A549 (cell line): ENCODE data around the gene H19. TPM values are rescaled to one million over a fixed set of nuclear protein-coding genes. Genes with fewer than 3 reads are reported as not detected.

Experiments used
- ATAC-seq, 2 experiments: fragments of 200-7000 bp in 1 of 2; fragments of >200 bp in 1 of 2; cut with Nextera tagmentation in 1 of 2; cut with Tn5 transposase in 1 of 2; 3 replicates each; pipeline versions ENCODE4 v1.8.0 to v1.9.1; 2018 to 2020; ENCODE audit warnings: mild to moderate bottlenecking in 1 of 2, moderate library complexity in 1 of 2
- CTCF ChIA-PET: fragments of 300-600 bp; sonication (Branson Sonifier 250); formaldehyde crosslinking; extraction: SDS; loops from one replicate; lab custom pipeline; 2021; ENCODE audit warnings: antibody characterized with exemption, inconsistent platforms; lab: Yijun Ruan, JAX
- POLR2A ChIA-PET: fragments of 350-600 bp; formaldehyde crosslinking; extraction: SDS; loops from one replicate; lab custom pipeline; 2021; ENCODE audit warnings: antibody characterized with exemption, inconsistent platforms; lab: Yijun Ruan, JAX
- DNase-seq, 2 experiments: peaks; one replicate each; pipeline versions ENCODE4 v3.0.0 to v3.0.0-alpha.2; 2011 to 2016; ENCODE audit warnings: low read depth in 1 of 2, low spot score in 1 of 2
- FAIRE-seq: peaks from 2 replicates; lab custom pipeline; 2011; peaks lifted over from hg19 to GRCh38; lab: Jason Lieb, UNC
- H3K27ac ChIP-seq, 2 experiments: fragments of >200 bp; sonication (Bioruptor Twin); formaldehyde crosslinking; 3 replicates each; pipeline ENCODE4 v1.5.1; 2016 to 2017
- H3K4me1 ChIP-seq: fragments of >200 bp; sonication (Bioruptor Twin); formaldehyde crosslinking; 3 replicates; pipeline ENCODE4 v1.6.1; 2016
- H3K4me2 ChIP-seq: fragments of >200 bp; sonication (Bioruptor Twin); formaldehyde crosslinking; 3 replicates; pipeline ENCODE4 v1.6.1; 2016
- H3K4me3 ChIP-seq: fragments of >200 bp; sonication (Bioruptor Twin); formaldehyde crosslinking; 3 replicates; pipeline ENCODE4 v1.5.1; 2016
- H3K9me3 ChIP-seq: fragments of >200 bp; sonication (Bioruptor Twin); formaldehyde crosslinking; 3 replicates; pipeline ENCODE4 v1.6.1; 2016
- CBX2 ChIP-seq: fragments of 200-600 bp; sonication (generic); IDR thresholded peaks from 2 replicates; pipeline ENCODE4 v1.6.1; 2016; ENCODE audit warnings: low read depth, mild to moderate bottlenecking, borderline replicate concordance
- CEBPB ChIP-seq, 2 experiments: fragments of >200 bp in 1 of 2; sonication (Bioruptor Twin) in 1 of 2; formaldehyde crosslinking in 1 of 2; IDR thresholded peaks; 2 replicates each; pipeline ENCODE4 v1.6.1; 2012 to 2016
- EP300 ChIP-seq, 2 experiments: fragments of >200 bp; sonication (Bioruptor Twin); formaldehyde crosslinking; IDR thresholded peaks; 2 replicates in 1 of 2; 3 replicates in 1 of 2; pipeline ENCODE4 v1.6.1; 2016 to 2017
- FOXS1 ChIP-seq: fragments of 250-450 bp; sonication (Bioruptor Pico); IDR thresholded peaks from 2 replicates; pipeline ENCODE4 v1.5.0; 2020; ENCODE audit warnings: mild to moderate bottlenecking, moderate library complexity
- GATA3 ChIP-seq: IDR thresholded peaks from 2 replicates; pipeline ENCODE4 v1.6.1; 2012; ENCODE audit warnings: borderline replicate concordance
- HEYL ChIP-seq: fragments of 250-450 bp; sonication (Bioruptor Pico); IDR thresholded peaks from 2 replicates; pipeline ENCODE4 v1.8.0; 2021; ENCODE audit warnings: mild to moderate bottlenecking, moderate library complexity
- HOXB13 ChIP-seq: fragments of 250-450 bp; sonication (Bioruptor Pico); IDR thresholded peaks from 2 replicates; pipeline ENCODE4 v1.5.0; 2020; ENCODE audit warnings: low read depth, mild to moderate bottlenecking, moderate library complexity
- JUN ChIP-seq, 2 experiments: fragments of >200 bp; sonication (Bioruptor Twin); formaldehyde crosslinking; IDR thresholded peaks; 2 replicates in 1 of 2; 3 replicates in 1 of 2; pipeline ENCODE4 v1.6.1; 2016 to 2017
- NFE2L2 ChIP-seq: fragments of 150-350 bp; conservative IDR thresholded peaks from 2 replicates; pipeline ENCODE4 v1.6.1; 2014; ENCODE audit warnings: low read length
- NPAS2 ChIP-seq: fragments of 250-450 bp; sonication (Bioruptor Pico); IDR thresholded peaks from 2 replicates; pipeline ENCODE4 v1.8.0; 2022; ENCODE audit warnings: mild to moderate bottlenecking, moderate library complexity, borderline replicate concordance
- NR3C1 ChIP-seq: fragments of >200 bp; sonication (Bioruptor Twin); formaldehyde crosslinking; IDR thresholded peaks from 3 replicates; pipeline ENCODE4 v1.6.1; 2017
- POLR2AphosphoS2 ChIP-seq: conservative IDR thresholded peaks from 2 replicates; pipeline ENCODE4 v1.6.1; 2012; ENCODE audit warnings: low read length, improper control_type of control experiment, inconsistent platforms
- RAD21 ChIP-seq, 2 experiments: fragments of >200 bp in 1 of 2; sonication (Bioruptor Twin) in 1 of 2; formaldehyde crosslinking in 1 of 2; IDR thresholded peaks in 1 of 2; conservative IDR thresholded peaks in 1 of 2; 2 replicates in 1 of 2; 3 replicates in 1 of 2; pipeline ENCODE4 v1.6.1; 2012 to 2018; ENCODE audit warnings: inconsistent platforms in 1 of 2
- RARB ChIP-seq: fragments of 250-450 bp; sonication (Bioruptor Pico); IDR thresholded peaks from 2 replicates; pipeline ENCODE4 v1.8.0; 2021; ENCODE audit warnings: mild to moderate bottlenecking, moderate library complexity
- SREBF2 ChIP-seq: fragments of 450-650 bp; IDR thresholded peaks from 2 replicates; pipeline ENCODE4 v1.6.1; 2014; ENCODE audit warnings: mild to moderate bottlenecking, moderate library complexity
- TP53 ChIP-seq: fragments of 250-450 bp; sonication (Bioruptor Pico); IDR thresholded peaks from 2 replicates; pipeline ENCODE4 v1.5.0; 2021; ENCODE audit warnings: mild to moderate bottlenecking, moderate library complexity
- ZC3H11A ChIP-seq: fragments of 450-650 bp; IDR thresholded peaks from 2 replicates; pipeline ENCODE4 v1.6.1; 2014; ENCODE audit warnings: antibody characterized with exemption, mild to moderate bottlenecking
- ZFP36 ChIP-seq: fragments of 450-650 bp; IDR thresholded peaks from 2 replicates; pipeline ENCODE4 v1.6.1; 2014; ENCODE audit warnings: borderline replicate concordance; ENCODE audit not compliant: partially characterized antibody
- WGBS: methylation state at CpG from one replicate; pipeline ENCODE4 v1.1.6; 2017; ENCODE audit errors: missing lambda C conversion rate; 5-methylcytosine and 5-hydroxymethylcytosine counted together
- polyA plus RNA-seq, 4 experiments: library from polyadenylated mRNA; depleted of rRNA in 3 of 4; stranded (reverse); fragments of >200 nt; fragmentation: RNase III in 1 of 4; extraction: RNeasy Plus Mini Kit Qiagen cat#74134 plus additional on column Dnase treatment in 1 of 4; gene quantifications; 2 replicates in 3 of 4; 3 replicates in 1 of 4; pipeline ENCODE4 v1.2.3, GENCODE V29; 2011 to 2017
- TF ChIP-seq, protein P1 (sequence below): fragments of 250-450 bp; sonication (Bioruptor Pico); IDR thresholded peaks from 2 replicates; pipeline ENCODE4 v1.5.0; 2021; ENCODE audit warnings: mild to moderate bottlenecking, moderate library complexity, borderline replicate concordance
- TF ChIP-seq, protein P2 (sequence below): IDR thresholded peaks from 2 replicates; pipeline ENCODE4 v1.6.1; 2012
- TF ChIP-seq, protein P3 (sequence below): fragments of >200 bp; sonication (Bioruptor Twin); formaldehyde crosslinking; IDR thresholded peaks from 3 replicates; pipeline ENCODE4 v1.6.1; 2016
- TF ChIP-seq, protein P4 (sequence below): fragments of 150-350 bp; IDR thresholded peaks from 2 replicates; pipeline ENCODE4 v1.6.1; 2014; ENCODE audit warnings: low read depth, mild to moderate bottlenecking, low read length

H19 gene
- polyA plus RNA-seq, 2 of the 4 experiments (the other 2 are of a cell fraction) = 16.6 to 37.1 TPM

DNA sequence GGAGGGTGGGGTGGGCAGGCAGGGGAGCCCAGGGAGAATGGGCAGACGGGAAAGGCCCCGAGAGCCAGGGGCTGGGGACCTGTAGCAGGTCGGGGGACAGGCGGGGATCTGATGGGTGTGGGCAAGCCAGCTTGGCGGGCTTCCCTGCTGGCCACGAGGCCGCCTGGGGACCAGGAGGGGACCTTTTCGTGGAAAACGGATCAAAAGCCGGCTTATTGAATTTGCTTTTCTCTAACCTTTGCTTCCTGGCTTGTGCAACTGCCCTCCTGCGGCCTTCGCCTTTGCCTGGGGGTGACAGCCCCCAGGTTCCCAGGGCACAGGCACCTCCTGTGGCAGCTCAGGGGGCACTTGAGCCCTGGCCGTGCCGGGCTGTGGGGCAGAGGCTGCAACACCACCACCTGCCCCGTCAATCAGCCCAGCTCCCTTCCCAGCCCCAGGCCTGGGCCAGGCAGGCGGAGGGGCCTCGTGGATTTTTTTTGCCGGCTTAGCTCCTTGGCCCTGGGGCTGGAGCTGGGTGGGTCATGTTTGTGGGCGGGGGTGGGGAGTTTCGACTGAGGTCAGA, 41.6 kb upstream of the H19 start:
- ChIA-PET CTCF (interaction anchor here (0.6 to 21.3 kb wide), 8 partner anchors 9 to 399 kb away, joined by 3 to 1333 read pairs (median 4); partner anchors contain the start of gene INS), POLR2A (interaction anchor here (0.6 kb wide), 1 partner anchor 38 kb away, joined by 4 read pairs; no protein-coding TSS in a partner anchor)
- Histone ChIP-seq H3K9me3 (no peaks in the 10 kb centered on the region), H3K4me3 (no peak overlapping the region), H3K4me2 (no peak overlapping the region), H3K27ac (no peak overlapping the region), H3K4me1 (no peaks in the 10 kb centered on the region)
- no CpG with 5 or more reads among the region's 20 CpGs for WGBS
- DNase-seq = no peak
- FAIRE-seq = no peak
- TF ChIP-seq, protein P1, sequence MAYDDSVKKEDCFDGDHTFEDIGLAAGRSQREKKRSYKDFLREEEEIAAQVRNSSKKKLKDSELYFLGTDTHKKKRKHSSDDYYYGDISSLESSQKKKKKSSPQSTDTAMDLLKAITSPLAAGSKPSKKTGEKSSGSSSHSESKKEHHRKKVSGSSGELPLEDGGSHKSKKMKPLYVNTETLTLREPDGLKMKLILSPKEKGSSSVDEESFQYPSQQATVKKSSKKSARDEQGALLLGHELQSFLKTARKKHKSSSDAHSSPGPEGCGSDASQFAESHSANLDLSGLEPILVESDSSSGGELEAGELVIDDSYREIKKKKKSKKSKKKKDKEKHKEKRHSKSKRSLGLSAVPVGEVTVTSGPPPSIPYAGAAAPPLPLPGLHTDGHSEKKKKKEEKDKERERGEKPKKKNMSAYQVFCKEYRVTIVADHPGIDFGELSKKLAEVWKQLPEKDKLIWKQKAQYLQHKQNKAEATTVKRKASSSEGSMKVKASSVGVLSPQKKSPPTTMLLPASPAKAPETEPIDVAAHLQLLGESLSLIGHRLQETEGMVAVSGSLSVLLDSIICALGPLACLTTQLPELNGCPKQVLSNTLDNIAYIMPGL (CRISPR knock-in tag) = no peak
- TF ChIP-seq TP53 (CRISPR knock-in tag) (no peak), NR3C1 (no peak), NFE2L2 (no peak), RARB (CRISPR knock-in tag) (no peak), CBX2 (no peak), CEBPB (IDR thresholded peaks at IDR 0.05) (no peak), GATA3 (no peak), SREBF2 (no peak), FOXS1 (no peak)
- TF ChIP-seq, protein P2, sequence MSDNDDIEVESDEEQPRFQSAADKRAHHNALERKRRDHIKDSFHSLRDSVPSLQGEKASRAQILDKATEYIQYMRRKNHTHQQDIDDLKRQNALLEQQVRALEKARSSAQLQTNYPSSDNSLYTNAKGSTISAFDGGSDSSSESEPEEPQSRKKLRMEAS = no peak
- TF ChIP-seq, protein P3, sequence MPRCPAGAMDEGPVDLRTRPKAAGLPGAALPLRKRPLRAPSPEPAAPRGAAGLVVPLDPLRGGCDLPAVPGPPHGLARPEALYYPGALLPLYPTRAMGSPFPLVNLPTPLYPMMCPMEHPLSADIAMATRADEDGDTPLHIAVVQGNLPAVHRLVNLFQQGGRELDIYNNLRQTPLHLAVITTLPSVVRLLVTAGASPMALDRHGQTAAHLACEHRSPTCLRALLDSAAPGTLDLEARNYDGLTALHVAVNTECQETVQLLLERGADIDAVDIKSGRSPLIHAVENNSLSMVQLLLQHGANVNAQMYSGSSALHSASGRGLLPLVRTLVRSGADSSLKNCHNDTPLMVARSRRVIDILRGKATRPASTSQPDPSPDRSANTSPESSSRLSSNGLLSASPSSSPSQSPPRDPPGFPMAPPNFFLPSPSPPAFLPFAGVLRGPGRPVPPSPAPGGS = no peak
- ATAC-seq = no peak

DNA sequence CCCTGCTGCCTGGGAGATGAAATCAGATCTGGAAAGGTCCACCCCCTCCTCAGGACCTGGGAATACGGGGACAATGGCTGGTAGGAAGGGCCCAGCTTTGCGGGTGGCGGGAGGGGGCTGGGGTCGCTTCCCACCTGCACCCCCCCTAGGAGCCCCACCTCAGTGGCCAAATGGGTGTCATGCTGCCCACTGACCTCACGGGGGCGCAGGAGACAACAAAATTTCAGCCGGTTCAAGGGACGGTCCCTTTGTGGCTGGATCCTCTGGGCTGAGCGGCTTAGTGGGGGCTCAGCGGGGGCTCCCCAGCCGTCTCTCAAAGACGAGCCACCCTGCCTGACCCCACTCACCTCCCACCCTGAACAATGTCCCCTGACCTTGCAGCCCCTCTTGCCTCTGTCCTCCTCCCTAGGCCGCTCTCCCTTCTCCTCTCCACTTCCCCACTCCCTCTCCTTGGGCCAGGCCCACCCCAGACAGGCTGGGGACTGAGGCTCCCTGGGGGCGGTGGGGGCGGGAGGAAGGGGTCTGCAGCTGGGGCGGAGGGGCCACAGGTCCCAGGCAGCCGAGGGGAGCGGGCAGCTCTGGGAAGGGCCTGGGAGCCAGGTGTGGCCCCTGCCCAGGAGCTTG, 39.3 kb upstream of the H19 start:
- no peak overlapping the region for H3K27ac ChIP-seq
- ATAC-seq = peak; percentile 44 to 85; a peak in 3 of 6 replicates
- DNase-seq = no peak
- no peaks in the 10 kb centered on the region for H3K4me1 ChIP-seq
- TF ChIP-seq, protein P4, sequence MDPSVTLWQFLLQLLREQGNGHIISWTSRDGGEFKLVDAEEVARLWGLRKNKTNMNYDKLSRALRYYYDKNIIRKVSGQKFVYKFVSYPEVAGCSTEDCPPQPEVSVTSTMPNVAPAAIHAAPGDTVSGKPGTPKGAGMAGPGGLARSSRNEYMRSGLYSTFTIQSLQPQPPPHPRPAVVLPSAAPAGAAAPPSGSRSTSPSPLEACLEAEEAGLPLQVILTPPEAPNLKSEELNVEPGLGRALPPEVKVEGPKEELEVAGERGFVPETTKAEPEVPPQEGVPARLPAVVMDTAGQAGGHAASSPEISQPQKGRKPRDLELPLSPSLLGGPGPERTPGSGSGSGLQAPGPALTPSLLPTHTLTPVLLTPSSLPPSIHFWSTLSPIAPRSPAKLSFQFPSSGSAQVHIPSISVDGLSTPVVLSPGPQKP = no peak
- TF ChIP-seq RAD21 (conservative IDR thresholded peaks at IDR 0.05 in 1 of 2, IDR thresholded peaks at IDR 0.05 in 1 of 2) (no peak), HOXB13 (CRISPR knock-in tag) (no peak), POLR2AphosphoS2 (no peak), HEYL (no peak), NPAS2 (CRISPR knock-in tag) (no peak), JUN (IDR thresholded peaks at IDR 0.05) (no peak), EP300 (IDR thresholded peaks at IDR 0.05) (no peak), ZFP36 (no peak), ZC3H11A (no peak)
- FAIRE-seq = no peak
- H3K4me3 ChIP-seq = no peak overlapping the region
- H3K4me2 ChIP-seq = no peak overlapping the region
- CTCF ChIA-PET = interaction anchor here (0.7 to 21.3 kb wide), 59 partner anchors 10 to 402 kb away, joined by 3 to 1333 read pairs (median 5); partner anchors contain the start of genes H19, IGF2, INS and SYT8
- no CpG with 5 or more reads among the region's 18 CpGs for whole genome bisulfite sequencing
- H3K9me3 ChIP-seq = no peaks in the 10 kb centered on the region
- POLR2A ChIA-PET = no interaction called here
